Activated naive CD8-positive, alpha-beta T cell treated with anti-CD3 and anti-CD28 coated beads, Interleukin-2, amount 50 U/mL, for 24 hours (primary cell): ENCODE data around the gene TMC1.
"Not testable (repeated sequence)": the region's sequence is repeated elsewhere in the genome, so short reads cannot be mapped to it uniquely, and the experiment has no call there.

Experiments
- ATAC-seq: fragments of 150-1000 bp; cut with Tn5 transposase; one replicate; pipeline ENCODE4 v1.10.0; 2021
- DNase-seq: peaks from one replicate; pipeline ENCODE4 v3.0.0; 2021
- H3K27ac Mint-ChIP-seq: one replicate; pipeline ENCODE4 v1.8.0; 2021; ENCODE audit warnings: mild to moderate bottlenecking, mixed read lengths
- H3K27me3 Mint-ChIP-seq: one replicate; pipeline ENCODE4 v1.8.0; 2021; ENCODE audit warnings: mixed read lengths
- H3K36me3 Mint-ChIP-seq: one replicate; pipeline ENCODE4 v1.8.0; 2021; ENCODE audit warnings: low read depth, mixed read lengths
- H3K4me1 Mint-ChIP-seq: one replicate; pipeline ENCODE4 v1.8.0; 2021; ENCODE audit warnings: mixed read lengths
- H3K4me3 Mint-ChIP-seq: one replicate; pipeline ENCODE4 v1.8.0; 2021; ENCODE audit warnings: mild to moderate bottlenecking, moderate library complexity, mixed read lengths
- H3K9me3 Mint-ChIP-seq: one replicate; pipeline ENCODE4 v1.8.0; 2021; ENCODE audit warnings: mixed read lengths

The TMC1 gene

GRCh38 chr9:72788966-72789735, 267.7 kb downstream of the TMC1 start:
- Mint-ChIP-seq H3K9me3 (no peaks in the 10 kb centered on the region), H3K4me1 (no peaks in the 10 kb centered on the region), H3K36me3 (no peaks in the 10 kb centered on the region), H3K27me3 (peaks cover 2% of the 10 kb centered on the region), H3K27ac (no peak overlapping the region), H3K4me3 (no peak overlapping the region)
- ATAC-seq, result no peak
- DNase-seq, result no peak

GRCh38 chr9:72789885-72790284, 268.5 kb downstream of the TMC1 start:
- no peak overlapping the region for H3K27ac Mint-ChIP-seq
- H3K27me3 Mint-ChIP-seq, result peaks cover 2% of the 10 kb centered on the region
- DNase-seq, result no peak
- H3K4me1 Mint-ChIP-seq, result no peaks in the 10 kb centered on the region
- no peak overlapping the region for H3K4me3 Mint-ChIP-seq
- ATAC-seq, result no peak
- no peaks in the 10 kb centered on the region for H3K36me3 Mint-ChIP-seq
- H3K9me3 Mint-ChIP-seq, result no peaks in the 10 kb centered on the region

GRCh38 chr9:72790989-72791388, 269.6 kb downstream of the TMC1 start:
- Mint-ChIP-seq H3K4me3 (no peak overlapping the region), H3K36me3 (no peaks in the 10 kb centered on the region), H3K9me3 (no peaks in the 10 kb centered on the region), H3K27me3 (peaks cover 2% of the 10 kb centered on the region), H3K4me1 (no peaks in the 10 kb centered on the region), H3K27ac (no peak overlapping the region)
- DNase-seq, result no peak
- ATAC-seq, result no peak

- DNase-seq, result no peak
- Mint-ChIP-seq H3K27me3 (peaks cover 2% of the 10 kb centered on the region), H3K9me3 (no peaks in the 10 kb centered on the region), H3K4me3 (no peak overlapping the region), H3K4me1 (no peaks in the 10 kb centered on the region), H3K27ac (no peak overlapping the region), H3K36me3 (no peaks in the 10 kb centered on the region)
- no peak for ATAC-seq
Measured at GRCh38 chr9:72791436-72791835, 270.0 kb downstream of the TMC1 start.

GRCh38 chr9:72794946-72795345, 273.5 kb downstream of the TMC1 start:
- ATAC-seq (no peak), DNase-seq (no peak)
- H3K4me3 Mint-ChIP-seq, result no peak overlapping the region
- peaks cover 2% of the 10 kb centered on the region for H3K36me3 Mint-ChIP-seq
- peaks cover 3% of the 10 kb centered on the region for H3K9me3 Mint-ChIP-seq
- no peaks in the 10 kb centered on the region for H3K27me3 Mint-ChIP-seq
- H3K4me1 Mint-ChIP-seq, result no peaks in the 10 kb centered on the region
- no peak overlapping the region for H3K27ac Mint-ChIP-seq

GRCh38 chr9:72800328-72800994, 279.1 kb downstream of the TMC1 start:
- peaks cover 3% of the 10 kb centered on the region for H3K9me3 Mint-ChIP-seq
- peaks cover 5% of the 10 kb centered on the region for H3K27me3 Mint-ChIP-seq
- H3K36me3 Mint-ChIP-seq, result peaks cover 2% of the 10 kb centered on the region
- DNase-seq (no peak), ATAC-seq (no peak)
- no peaks in the 10 kb centered on the region for H3K4me1 Mint-ChIP-seq
- no peak overlapping the region for H3K4me3 Mint-ChIP-seq
- H3K27ac Mint-ChIP-seq, result no peak overlapping the region

- peaks cover 5% of the 10 kb centered on the region for H3K27me3 Mint-ChIP-seq
- H3K4me1 Mint-ChIP-seq, result no peaks in the 10 kb centered on the region
- no peaks in the 10 kb centered on the region for H3K36me3 Mint-ChIP-seq
- H3K9me3 Mint-ChIP-seq, result no peaks in the 10 kb centered on the region
- no peak overlapping the region for H3K27ac Mint-ChIP-seq
- ATAC-seq (no peak), DNase-seq (no peak)
- H3K4me3 Mint-ChIP-seq, result no peak overlapping the region
Measured at GRCh38 chr9:72805238-72805637, 283.8 kb downstream of the TMC1 start.

- not testable (repeated sequence) for H3K36me3 Mint-ChIP-seq, H3K27me3 Mint-ChIP-seq, DNase-seq, H3K9me3 Mint-ChIP-seq, H3K27ac Mint-ChIP-seq, ATAC-seq, H3K4me3 Mint-ChIP-seq, H3K4me1 Mint-ChIP-seq
Measured at GRCh38 chr9:72806313-72806809, 285.0 kb downstream of the TMC1 start.

GRCh38 chr9:72807765-72808445, 286.5 kb downstream of the TMC1 start:
- Mint-ChIP-seq H3K36me3 (no peaks in the 10 kb centered on the region), H3K4me3 (no peak overlapping the region), H3K27me3 (no peaks in the 10 kb centered on the region), H3K4me1 (no peaks in the 10 kb centered on the region), H3K9me3 (no peaks in the 10 kb centered on the region), H3K27ac (no peak overlapping the region)
- ATAC-seq (peak; percentile 28), DNase-seq (no peak)

GRCh38 chr9:72808446-72808768, 287.0 kb downstream of the TMC1 start:
- Mint-ChIP-seq H3K9me3 (no peaks in the 10 kb centered on the region), H3K36me3 (no peaks in the 10 kb centered on the region), H3K4me3 (no peak overlapping the region), H3K27ac (no peak overlapping the region), H3K4me1 (no peaks in the 10 kb centered on the region), H3K27me3 (no peaks in the 10 kb centered on the region)
- ATAC-seq, result no peak
- no peak for DNase-seq

- no peak overlapping the region for H3K27ac Mint-ChIP-seq
- H3K4me1 Mint-ChIP-seq, result no peaks in the 10 kb centered on the region
- ATAC-seq (no peak), DNase-seq (no peak)
- H3K36me3 Mint-ChIP-seq, result no peaks in the 10 kb centered on the region
- H3K4me3 Mint-ChIP-seq, result no peak overlapping the region
- H3K27me3 Mint-ChIP-seq, result no peaks in the 10 kb centered on the region
- H3K9me3 Mint-ChIP-seq, result no peaks in the 10 kb centered on the region
Measured at GRCh38 chr9:72809586-72809985, 288.2 kb downstream of the TMC1 start.

GRCh38 chr9:72812559-72813111, 291.2 kb downstream of the TMC1 start:
- no peak for ATAC-seq
- DNase-seq, result no peak
- H3K27me3 Mint-ChIP-seq, result no peaks in the 10 kb centered on the region
- H3K36me3 Mint-ChIP-seq, result no peaks in the 10 kb centered on the region
- H3K4me3 Mint-ChIP-seq, result no peak overlapping the region
- H3K4me1 Mint-ChIP-seq, result no peaks in the 10 kb centered on the region
- H3K9me3 Mint-ChIP-seq, result no peaks in the 10 kb centered on the region
- no peak overlapping the region for H3K27ac Mint-ChIP-seq

GRCh38 chr9:72813544-72813943, 292.1 kb downstream of the TMC1 start:
- H3K9me3 Mint-ChIP-seq, result no peaks in the 10 kb centered on the region
- H3K4me3 Mint-ChIP-seq, result no peak overlapping the region
- DNase-seq (no peak), ATAC-seq (no peak)
- H3K36me3 Mint-ChIP-seq, result no peaks in the 10 kb centered on the region
- no peaks in the 10 kb centered on the region for H3K4me1 Mint-ChIP-seq
- no peak overlapping the region for H3K27ac Mint-ChIP-seq
- no peaks in the 10 kb centered on the region for H3K27me3 Mint-ChIP-seq

GRCh38 chr9:72814083-72814597, 292.7 kb downstream of the TMC1 start:
- Mint-ChIP-seq H3K27ac (no peak overlapping the region), H3K36me3 (no peaks in the 10 kb centered on the region), H3K9me3 (no peaks in the 10 kb centered on the region), H3K4me1 (no peaks in the 10 kb centered on the region), H3K4me3 (no peak overlapping the region), H3K27me3 (peaks cover 2% of the 10 kb centered on the region)
- ATAC-seq (no peak), DNase-seq (no peak)
